H1 (cell line): Measurements from ENCODE around the gene C20orf144.

Experiments used
- ATF3 ChIP-seq: IDR thresholded peaks from 2 replicates; pipeline ENCODE4 v1.6.1; 2011; ENCODE audit warnings: low read depth, mild to moderate bottlenecking, low read length; ENCODE audit not compliant: insufficient read depth
- BRCA1 ChIP-seq: IDR thresholded peaks from 2 replicates; pipeline ENCODE4 v1.6.1; 2012; ENCODE audit warnings: low read depth, low read length, improper control_type of control experiment
- CBX5 ChIP-seq: fragments of 300-800, 300-1000 bp; sonication (generic); IDR thresholded peaks from 2 replicates; pipeline ENCODE4 v1.7.1; 2016; ENCODE audit warnings: antibody characterized with exemption, low read length, low read depth
- CTCF ChIP-seq, 3 experiments: IDR thresholded peaks; 1 replicate in 2 of 3; 2 replicates in 1 of 3; pipeline versions ENCODE4 v1.5.1 to v1.6.1; 2011; ENCODE audit warnings: low read length in 3 of 3, mild to moderate bottlenecking in 3 of 3, inconsistent platforms in 2 of 3, low read depth in 1 of 3, moderate library complexity in 1 of 3; ENCODE audit not compliant: insufficient read depth in 1 of 3; ENCODE audit errors: control extremely low read depth in 1 of 3
- EGR1 ChIP-seq: IDR thresholded peaks from 2 replicates; pipeline ENCODE4 v1.6.1; 2011; ENCODE audit warnings: low read depth, low read length, borderline replicate concordance
- FOSL1 ChIP-seq: IDR thresholded peaks from 2 replicates; pipeline ENCODE4 v1.6.1; 2011; ENCODE audit warnings: mild to moderate bottlenecking, low read depth, low read length, moderate library complexity; ENCODE audit not compliant: insufficient read depth
- KDM5A ChIP-seq: fragments of 200-600 bp; IDR thresholded peaks from 2 replicates; pipeline ENCODE4 v1.7.1; 2012; ENCODE audit warnings: mild to moderate bottlenecking, low read length, inconsistent platforms, mixed read lengths
- POLR2A ChIP-seq, 2 experiments: IDR thresholded peaks; 1 replicate in 1 of 2; 2 replicates in 1 of 2; pipeline ENCODE4 v1.6.1; 2011; ENCODE audit warnings: low read depth in 2 of 2, low read length in 2 of 2, mild to moderate bottlenecking in 2 of 2; ENCODE audit errors: control extremely low read depth in 1 of 2
- RXRA ChIP-seq: IDR thresholded peaks from 2 replicates; pipeline ENCODE4 v1.6.1; 2011; ENCODE audit warnings: low read depth, mild to moderate bottlenecking, low read length, moderate library complexity; ENCODE audit not compliant: insufficient read depth
- TAF1 ChIP-seq: IDR thresholded peaks from 2 replicates; pipeline ENCODE4 v1.6.1; 2011; ENCODE audit warnings: mild to moderate bottlenecking, low read depth, low read length
- ZNF274 ChIP-seq: IDR thresholded peaks from 2 replicates; pipeline ENCODE4 v1.7.0; 2012; ENCODE audit warnings: low read length, borderline replicate concordance; ENCODE audit errors: extremely low read depth

- TF ChIP-seq KDM5A = no peak
- TF ChIP-seq CTCF (IDR thresholded peaks at IDR 0.05; ENCODE audit: control extremely low read depth in 1 of 3, insufficient read depth in 1 of 3, low read depth in 1 of 3, low read length in 3 of 3) = no peak
- TF ChIP-seq POLR2A (IDR thresholded peaks at IDR 0.05; ENCODE audit: control extremely low read depth in 1 of 2, low read depth in 2 of 2, low read length in 2 of 2) = no peak
- no peak for TF ChIP-seq ZNF274
- TF ChIP-seq EGR1 = no peak
- no peak for TF ChIP-seq ATF3
- TF ChIP-seq FOSL1 = no peak
- no peak for TF ChIP-seq CBX5
- no peak for TF ChIP-seq BRCA1
- TF ChIP-seq RXRA = no peak
- TF ChIP-seq TAF1 = no peak
These were observed 2.6 kb downstream of the C20orf144 start for GRCh38 chr20:33664762-33665144.
